B cell (primary cell): ENCODE results near the gene MYZAP.

Experiments used
- EZH2 ChIP-seq: IDR thresholded peaks from 2 replicates; pipeline ENCODE4 v1.6.1; 2012; ENCODE audit warnings: borderline replicate concordance, low read depth, mild to moderate bottlenecking, moderate library complexity, low read length; ENCODE audit not compliant: insufficient read depth, poor library complexity, severe bottlenecking
- TF ChIP-seq, protein P1 (sequence below): fragments of 200-600 bp; IDR thresholded peaks from one replicate; pipeline ENCODE4 v1.8.0; 2022; ENCODE audit warnings: antibody characterized with exemption, mild to moderate bottlenecking

DNA sequence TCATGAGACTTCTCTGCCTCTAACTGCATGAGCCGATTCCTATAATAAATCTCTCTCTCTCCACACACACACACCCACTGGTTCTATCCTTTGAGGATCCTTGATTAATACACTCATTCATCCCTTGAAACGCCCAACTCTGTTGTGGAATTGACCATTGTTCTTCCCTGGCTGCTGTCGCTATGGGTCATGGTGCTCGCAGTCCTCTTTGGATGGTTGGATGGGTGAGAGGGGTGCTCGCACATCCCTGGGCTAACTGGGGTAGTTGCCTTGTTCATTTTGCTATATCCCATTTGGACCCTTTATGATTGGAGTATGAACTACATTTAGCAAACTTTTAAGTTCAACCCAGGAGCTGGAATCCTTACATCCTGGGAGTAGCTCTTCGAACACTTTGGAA, 33.9 kb upstream of the MYZAP start:
- TF ChIP-seq, protein P1, sequence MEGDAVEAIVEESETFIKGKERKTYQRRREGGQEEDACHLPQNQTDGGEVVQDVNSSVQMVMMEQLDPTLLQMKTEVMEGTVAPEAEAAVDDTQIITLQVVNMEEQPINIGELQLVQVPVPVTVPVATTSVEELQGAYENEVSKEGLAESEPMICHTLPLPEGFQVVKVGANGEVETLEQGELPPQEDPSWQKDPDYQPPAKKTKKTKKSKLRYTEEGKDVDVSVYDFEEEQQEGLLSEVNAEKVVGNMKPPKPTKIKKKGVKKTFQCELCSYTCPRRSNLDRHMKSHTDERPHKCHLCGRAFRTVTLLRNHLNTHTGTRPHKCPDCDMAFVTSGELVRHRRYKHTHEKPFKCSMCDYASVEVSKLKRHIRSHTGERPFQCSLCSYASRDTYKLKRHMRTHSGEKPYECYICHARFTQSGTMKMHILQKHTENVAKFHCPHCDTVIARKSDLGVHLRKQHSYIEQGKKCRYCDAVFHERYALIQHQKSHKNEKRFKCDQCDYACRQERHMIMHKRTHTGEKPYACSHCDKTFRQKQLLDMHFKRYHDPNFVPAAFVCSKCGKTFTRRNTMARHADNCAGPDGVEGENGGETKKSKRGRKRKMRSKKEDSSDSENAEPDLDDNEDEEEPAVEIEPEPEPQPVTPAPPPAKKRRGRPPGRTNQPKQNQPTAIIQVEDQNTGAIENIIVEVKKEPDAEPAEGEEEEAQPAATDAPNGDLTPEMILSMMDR: no peak
- no peak for TF ChIP-seq EZH2
